ENCODE results near the gene RNF19B. TPM values are rescaled to one million over a fixed set of nuclear protein-coding genes. Genes with fewer than 3 reads are reported as not detected.

Gene RNF19B
- total RNA-seq, result 10 to 100 TPM in 1 of 2 donors, 1 to 10 TPM in 1; 7.5 to 19.8 TPM

GRCh38 chr1:32964461-32965250 lies at the start of gene RNF19B:
TSS of gene RNF19B (minus strand) at chr1:32964809. CDS start at chr1:32964685, 124 bp downstream.
- no peaks in the 10 kb centered on the region for H3K9me3 ChIP-seq
- H3K27me3 ChIP-seq, result no peaks in the 10 kb centered on the region
- DNase-seq (peak; percentile 96 to 97 (median 97)), ATAC-seq (peak; percentile 97)
- peak within 1 kb of the TSS; percentile 68 to 88 for H3K4me3 ChIP-seq
- TF ChIP-seq POLR2A (IDR thresholded peaks at IDR 0.05) (peak; percentile 95 to 98 (median 96)), CTCF (IDR thresholded peaks at IDR 0.05) (peak in 1 of 7 experiments; percentile 43)
- H3K4me1 ChIP-seq, result peaks cover 27% of the 10 kb centered on the region
- whole genome bisulfite sequencing, 2 donors, result 0 to 2% methylated on average over 5 to 76 of the region's 83 CpGs
- H3K36me3 ChIP-seq (replicated peaks in 1 of 2; ENCODE audit: insufficient read depth in 1 of 2, low read depth in 2 of 2), result no peaks in the 10 kb centered on the region
- peak within 1 kb of the TSS; percentile 88 to 95 (median 90) for H3K27ac ChIP-seq
- intact Hi-C loops (cut with DNase I), result no loop called here

GRCh38 chr1:33013791-33014190 lies 49.2 kb upstream of the RNF19B start:
- intact Hi-C loops (cut with DNase I), result no loop called here
- DNase-seq, result no peak
- H3K4me1 ChIP-seq, result peaks cover 45% of the 10 kb centered on the region
- no peaks in the 10 kb centered on the region for H3K9me3 ChIP-seq
- H3K36me3 ChIP-seq (replicated peaks in 1 of 2; ENCODE audit: insufficient read depth in 1 of 2, low read depth in 2 of 2), result peaks cover 0 to 12% of the 10 kb centered on the region in 2 donors
- ATAC-seq, result no peak
- TF ChIP-seq CTCF (IDR thresholded peaks at IDR 0.05), result no peak
- TF ChIP-seq POLR2A (IDR thresholded peaks at IDR 0.05), result no peak
- H3K27ac ChIP-seq, result no peak overlapping the region
- no peaks in the 10 kb centered on the region for H3K27me3 ChIP-seq
- 29 to 43% methylated on average over 1 of the region's 1 CpG for WGBS, 2 donors
- no peak overlapping the region for H3K4me3 ChIP-seq

GRCh38 chr1:33012165-33012564 lies 47.6 kb upstream of the RNF19B start:
- Histone ChIP-seq H3K4me3 (no peak overlapping the region), H3K9me3 (no peaks in the 10 kb centered on the region), H3K4me1 (peaks cover 62% of the 10 kb centered on the region), H3K27me3 (no peaks in the 10 kb centered on the region), H3K36me3 (replicated peaks in 1 of 2; ENCODE audit: insufficient read depth in 1 of 2, low read depth in 2 of 2) (peaks cover 0 to 12% of the 10 kb centered on the region in 2 donors), H3K27ac (peak overlapping the region; percentile 25 to 56 (median 43))
- no peak for TF ChIP-seq POLR2A (IDR thresholded peaks at IDR 0.05)
- TF ChIP-seq CTCF (IDR thresholded peaks at IDR 0.05), result no peak
- DNase-seq (no peak), ATAC-seq (no peak)
- intact Hi-C loops (cut with DNase I), result no loop called here
- WGBS, 2 donors, result 69 to 75% methylated on average over 3 of the region's 3 CpGs

- TF ChIP-seq CTCF (IDR thresholded peaks at IDR 0.05) (peak in 1 of 7 experiments; percentile 1), POLR2A (IDR thresholded peaks at IDR 0.05) (no peak)
- intact Hi-C loops (cut with DNase I), result no loop called here
- Histone ChIP-seq H3K4me3 (no peak overlapping the region), H3K36me3 (replicated peaks in 1 of 2; ENCODE audit: insufficient read depth in 1 of 2, low read depth in 2 of 2) (peaks cover 0 to 12% of the 10 kb centered on the region in 2 donors), H3K9me3 (no peaks in the 10 kb centered on the region), H3K4me1 (peaks cover 72% of the 10 kb centered on the region), H3K27me3 (no peaks in the 10 kb centered on the region), H3K27ac (peak overlapping the region; percentile 25 to 56 (median 43))
- ATAC-seq (peak; percentile 86), DNase-seq (peak; percentile 75 to 91 (median 88))
- WGBS, 2 donors, result 32 to 37% methylated on average over 5 of the region's 5 CpGs
Observed at GRCh38 chr1:33010932-33011731, 46.5 kb upstream of the RNF19B start.

All from body of pancreas (tissue), 4 donors.